C4-2B (cell line): Measurements from ENCODE around the gene GPX5.
A peak's percentile ranks its signal among the peaks of the same experiment; 100 is the strongest.

Experiments
- H3K27ac ChIP-seq: fragments of 450-650 bp; 2 replicates; pipeline ENCODE4 v1.5.1; 2017
- CTCF ChIP-seq: fragments of 450-650 bp; conservative IDR thresholded peaks from 2 replicates; pipeline ENCODE4 v1.5.1; 2017; ENCODE audit warnings: mild to moderate bottlenecking
- ZFX ChIP-seq: fragments of 450-650 bp; IDR thresholded peaks from 2 replicates; pipeline ENCODE4 v1.6.1; 2017

The GPX5 gene

GRCh38 chr6:28566527-28567252, 41.0 kb downstream of the GPX5 start:
- no peak overlapping the region for H3K27ac ChIP-seq
- TF ChIP-seq CTCF (no peak), ZFX (no peak)

GRCh38 chr6:28567506-28567905, 41.8 kb downstream of the GPX5 start:
- no peak overlapping the region for H3K27ac ChIP-seq
- TF ChIP-seq CTCF (no peak), ZFX (no peak)

GRCh38 chr6:28568515-28569108, 42.9 kb downstream of the GPX5 start:
- TF ChIP-seq ZFX = no peak
- TF ChIP-seq CTCF = no peak
- no peak overlapping the region for H3K27ac ChIP-seq

GRCh38 chr6:28569748-28570147, 44.1 kb downstream of the GPX5 start:
- no peak overlapping the region for H3K27ac ChIP-seq
- no peak for TF ChIP-seq CTCF
- no peak for TF ChIP-seq ZFX

- H3K27ac ChIP-seq = no peak overlapping the region
These were observed 54.8 kb downstream of the GPX5 start for GRCh38 chr6:28580475-28580874.

GRCh38 chr6:28583463-28583862, 57.8 kb downstream of the GPX5 start:
- no peak for TF ChIP-seq CTCF
- no peak for TF ChIP-seq ZFX
- no peak overlapping the region for H3K27ac ChIP-seq

More at GRCh38 chr6:28580475-28580874, 54.8 kb downstream of the GPX5 start:
- TF ChIP-seq CTCF (peak; percentile 40), ZFX (no peak)
